ENCODE measurements around the gene GPBP1L1.

GRCh38 chr1:45669859-45670655, 16.3 kb downstream of the GPBP1L1 start:
- TF ChIP-seq CTCF (IDR thresholded peaks at IDR 0.05) (no peak), POLR2A (IDR thresholded peaks at IDR 0.05) (no peak)
